HG03558 (cell line): ENCODE data around the gene TGFBR2.

Source experiments
- ATAC-seq: cut with Tn5 transposase; IDR thresholded peaks from one replicate; pipeline ENCODE4 v1.9.1; 2021; ENCODE audit warnings: moderate number of reproducible peaks; ENCODE audit not compliant: unreplicated experiment; ENCODE audit errors: extremely low read depth

The TGFBR2 gene

DNA sequence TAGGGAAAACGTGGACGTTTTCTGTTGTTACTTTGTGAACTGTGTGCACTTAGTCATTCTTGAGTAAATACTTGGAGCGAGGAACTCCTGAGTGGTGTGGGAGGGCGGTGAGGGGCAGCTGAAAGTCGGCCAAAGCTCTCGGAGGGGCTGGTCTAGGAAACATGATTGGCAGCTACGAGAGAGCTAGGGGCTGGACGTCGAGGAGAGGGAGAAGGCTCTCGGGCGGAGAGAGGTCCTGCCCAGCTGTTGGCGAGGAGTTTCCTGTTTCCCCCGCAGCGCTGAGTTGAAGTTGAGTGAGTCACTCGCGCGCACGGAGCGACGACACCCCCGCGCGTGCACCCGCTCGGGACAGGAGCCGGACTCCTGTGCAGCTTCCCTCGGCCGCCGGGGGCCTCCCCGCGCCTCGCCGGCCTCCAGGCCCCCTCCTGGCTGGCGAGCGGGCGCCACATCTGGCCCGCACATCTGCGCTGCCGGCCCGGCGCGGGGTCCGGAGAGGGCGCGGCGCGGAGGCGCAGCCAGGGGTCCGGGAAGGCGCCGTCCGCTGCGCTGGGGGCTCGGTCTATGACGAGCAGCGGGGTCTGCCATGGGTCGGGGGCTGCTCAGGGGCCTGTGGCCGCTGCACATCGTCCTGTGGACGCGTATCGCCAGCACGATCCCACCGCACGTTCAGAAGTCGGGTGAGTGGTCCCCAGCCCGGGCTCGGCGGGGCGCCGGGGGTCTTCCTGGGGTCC is at the start of gene TGFBR2:
Gene TGFBR2 (plus strand): TSS at position 301 of the 731 bp plus-strand sequence. CDS start 283 bp downstream, at position 584.
- ATAC-seq: peak; percentile 53

DNA sequence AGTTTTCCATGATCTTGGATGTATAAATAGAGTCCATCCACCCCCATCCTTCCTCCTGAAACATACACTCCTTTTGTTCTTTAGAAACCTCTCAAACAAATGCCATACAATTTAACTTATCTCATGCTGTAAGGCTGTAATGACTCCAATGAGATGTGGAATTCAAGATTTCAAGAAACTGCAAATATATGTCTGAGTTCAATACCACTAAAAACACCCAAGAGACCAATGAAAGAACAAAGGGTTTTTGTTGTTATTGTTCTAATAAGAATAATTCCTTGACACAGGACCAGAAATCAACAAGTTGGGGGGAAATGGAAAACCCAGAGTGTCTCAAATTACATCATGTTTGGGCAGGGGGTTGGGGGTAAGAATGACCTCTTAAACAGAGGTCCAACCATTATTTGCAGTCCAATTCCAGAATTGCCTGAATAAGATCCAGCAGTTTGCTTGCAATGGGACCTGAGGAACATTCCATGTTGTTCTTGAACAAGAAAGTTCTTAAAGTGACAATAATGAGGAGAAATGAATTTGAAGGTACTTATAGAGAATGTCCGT is 48.6 kb upstream of the TGFBR2 start:
- no peak for ATAC-seq

DNA sequence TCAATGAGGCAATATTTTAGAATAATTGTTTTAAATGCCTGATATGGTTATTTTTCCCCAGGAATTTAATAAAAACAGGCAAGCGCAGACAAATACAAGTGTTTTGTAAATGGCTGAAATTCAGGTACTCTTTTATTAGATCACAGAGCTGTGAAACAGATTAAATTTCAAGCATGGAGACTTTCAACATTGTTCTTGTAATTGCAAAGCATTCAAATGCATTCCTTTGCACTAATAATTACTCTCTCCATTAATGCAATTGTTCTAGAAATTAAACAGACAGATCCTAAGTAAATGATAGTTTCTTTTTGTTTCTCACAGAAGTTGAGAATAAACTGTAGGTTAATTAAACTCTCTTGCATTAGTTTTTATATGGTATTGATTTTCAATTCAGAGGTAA is 42.4 kb upstream of the TGFBR2 start:
- no peak for ATAC-seq

DNA sequence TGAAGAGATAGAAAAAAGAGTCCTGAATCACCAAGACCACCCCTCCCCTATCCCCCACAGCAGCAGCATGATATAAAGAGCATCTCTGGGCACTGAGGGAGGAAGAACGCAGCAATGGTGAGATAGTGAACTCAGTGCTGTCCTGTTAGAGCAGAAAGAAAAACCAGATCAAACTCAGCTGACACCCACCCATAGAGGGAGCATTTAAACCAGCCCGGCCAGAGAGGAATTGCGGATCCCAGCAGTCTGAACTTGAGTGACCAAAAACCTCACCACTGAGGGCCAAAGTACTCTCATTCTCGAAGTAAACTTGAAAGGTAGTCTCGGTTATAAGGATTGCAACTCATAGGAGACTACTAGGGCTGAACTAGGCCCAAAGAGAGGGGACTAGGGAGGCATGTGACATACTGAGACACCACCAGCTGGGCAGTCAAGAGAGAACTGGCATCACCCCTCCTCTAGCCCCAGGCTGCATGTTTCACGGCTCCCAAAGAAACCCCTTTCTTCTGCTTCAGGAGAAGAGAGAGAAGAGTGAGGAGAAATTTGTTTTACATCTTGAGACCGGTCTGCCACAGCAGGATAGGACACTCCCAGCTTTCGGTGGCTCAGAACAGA is 39.2 kb upstream of the TGFBR2 start:
- no peak for ATAC-seq

DNA sequence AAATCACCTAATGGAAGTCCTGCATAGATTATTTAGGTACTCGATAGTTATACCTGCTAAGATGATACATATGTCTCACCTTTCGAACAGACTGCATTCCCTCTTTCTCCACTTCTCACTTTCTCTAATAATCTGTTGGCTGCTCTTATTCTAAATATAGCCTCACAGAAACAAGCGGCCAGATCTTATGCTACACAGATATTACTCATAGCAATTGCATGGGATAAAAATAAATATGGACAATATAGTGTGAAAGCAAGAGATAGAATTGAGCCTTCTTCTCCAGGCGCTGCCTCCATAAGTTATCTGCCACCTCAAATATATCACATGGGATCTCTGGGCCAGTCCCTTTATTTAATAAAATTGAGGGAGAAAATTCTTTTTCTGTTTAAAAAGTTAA is 29.5 kb upstream of the TGFBR2 start:
- no peak for ATAC-seq

DNA sequence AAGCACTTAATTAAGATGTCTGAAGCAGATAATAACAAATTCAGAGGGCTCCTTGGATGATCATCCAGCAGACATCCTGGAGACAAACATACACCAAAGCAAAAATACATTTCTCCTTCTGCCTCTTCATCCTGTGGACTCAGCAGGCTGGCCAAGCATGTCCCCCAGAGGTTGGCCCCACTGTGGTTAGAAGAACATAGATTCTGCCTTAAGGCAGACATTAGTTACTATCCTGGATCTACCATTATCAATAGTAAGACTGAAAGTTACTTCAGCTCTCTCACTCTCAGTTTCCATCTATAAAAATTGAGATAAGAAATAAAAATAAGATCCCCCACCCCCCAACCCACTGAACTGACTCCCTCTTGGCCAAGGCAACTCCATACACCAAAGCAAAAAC is 28.6 kb upstream of the TGFBR2 start:
- peak; percentile 82 for ATAC-seq

DNA sequence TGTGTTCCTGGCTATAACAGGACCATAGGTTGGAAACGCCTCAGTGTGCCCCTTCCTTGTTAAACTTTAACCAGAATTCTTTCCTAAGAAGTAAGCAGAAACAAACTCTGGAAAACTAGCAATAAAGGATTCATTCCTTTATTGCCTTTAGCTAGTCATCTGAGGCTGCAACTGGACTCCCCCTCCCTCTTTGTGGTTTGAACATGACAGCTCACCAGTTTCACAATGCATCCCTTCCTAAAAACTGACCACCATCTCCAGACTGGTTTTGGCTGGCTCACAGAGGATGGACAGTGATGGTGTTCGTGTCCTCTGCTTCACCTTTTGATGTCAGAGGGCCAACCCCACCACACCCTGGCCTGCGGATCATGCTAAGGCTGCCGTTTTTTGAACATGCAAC is 27.9 kb upstream of the TGFBR2 start:
- no peak for ATAC-seq

DNA sequence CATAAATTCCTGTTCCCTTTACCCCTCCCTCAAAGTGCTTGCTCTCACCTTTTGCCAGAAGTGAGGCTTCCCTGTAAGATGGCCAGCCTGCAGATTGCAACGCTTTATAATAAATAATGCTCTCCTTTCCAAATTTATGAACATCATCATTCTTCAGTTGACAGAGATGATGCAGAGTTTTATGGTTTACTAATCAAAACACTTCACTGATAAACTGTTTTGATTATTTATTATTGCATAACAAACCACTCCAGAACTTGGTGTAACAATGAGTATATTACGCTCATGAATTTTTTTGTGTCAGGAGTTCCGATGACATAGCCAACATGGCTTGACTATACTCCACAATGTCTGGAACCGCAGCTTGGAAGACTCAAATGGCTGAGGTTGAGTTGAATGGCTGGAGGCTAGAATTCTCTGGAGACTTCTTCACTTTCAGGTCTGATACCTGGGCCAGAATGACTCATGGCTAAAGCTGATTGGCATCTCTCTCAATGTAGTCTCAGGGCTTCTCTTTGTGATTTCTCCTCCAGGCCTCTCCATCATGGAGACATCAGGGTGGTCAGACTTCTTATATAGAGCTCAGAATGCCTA is 27.3 kb upstream of the TGFBR2 start:
- ATAC-seq: no peak

DNA sequence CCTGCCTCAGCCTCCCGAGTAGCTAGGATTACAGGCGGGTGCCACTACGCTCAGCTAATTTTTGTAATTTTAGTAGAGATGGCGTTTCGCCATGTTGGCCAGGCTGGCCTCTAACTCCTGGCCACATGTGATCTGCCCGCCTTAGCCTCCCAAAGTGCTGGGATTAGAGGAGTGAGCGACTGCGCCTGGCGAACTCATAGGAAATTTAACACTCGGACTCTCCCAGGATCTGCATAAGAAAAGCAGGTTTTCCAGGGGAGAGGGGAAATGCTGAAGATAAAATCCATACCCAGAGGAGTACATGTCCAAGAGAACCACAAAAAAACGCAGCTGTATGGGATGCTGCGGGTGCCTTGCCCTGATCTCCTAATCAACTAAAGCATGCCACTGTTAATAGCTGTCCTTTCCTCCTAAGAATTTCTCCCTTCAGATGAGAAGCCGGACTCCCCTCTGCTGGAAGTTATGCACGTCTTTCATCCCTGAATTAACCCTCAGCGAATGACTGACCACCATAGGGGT is 25.3 kb upstream of the TGFBR2 start:
- ATAC-seq: no peak

DNA sequence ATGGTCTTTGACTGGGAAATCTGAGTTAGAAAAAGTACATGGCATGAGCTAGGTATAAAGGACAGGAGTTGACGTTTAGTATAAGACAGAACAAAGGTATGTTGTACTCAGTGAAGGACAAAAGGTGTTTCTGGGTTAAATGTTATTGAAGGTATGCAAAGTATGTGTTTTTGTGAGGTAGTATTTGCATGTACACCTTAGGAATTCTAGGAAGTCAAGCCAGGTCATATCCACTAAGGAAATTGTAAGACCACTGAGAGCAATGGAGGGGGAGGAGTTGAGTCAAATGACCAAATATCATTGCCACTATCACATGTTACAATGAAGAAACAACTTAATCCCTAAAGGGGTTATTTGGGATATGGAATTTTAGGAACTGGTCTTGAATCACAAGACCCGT is 24.4 kb upstream of the TGFBR2 start:
- no peak for ATAC-seq

DNA sequence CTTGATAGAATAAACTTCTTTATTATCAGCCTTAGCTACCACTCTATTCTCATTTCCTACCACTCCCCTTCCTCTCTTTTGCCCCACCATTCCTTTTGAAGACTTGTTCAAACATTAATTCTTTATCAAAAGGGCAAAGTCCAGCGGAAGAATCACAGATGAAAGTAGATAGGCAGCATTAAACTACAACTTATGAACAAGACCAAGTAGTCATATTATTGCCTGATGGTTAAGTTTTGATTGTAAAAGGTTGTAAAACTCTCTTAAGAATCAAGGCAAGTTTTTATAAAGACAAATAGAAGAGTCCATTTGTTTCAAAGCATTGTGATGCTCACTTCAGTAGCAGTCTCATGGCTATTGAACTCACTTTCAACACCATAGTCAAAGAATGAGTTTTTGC is 22.4 kb upstream of the TGFBR2 start:
- no peak for ATAC-seq

DNA sequence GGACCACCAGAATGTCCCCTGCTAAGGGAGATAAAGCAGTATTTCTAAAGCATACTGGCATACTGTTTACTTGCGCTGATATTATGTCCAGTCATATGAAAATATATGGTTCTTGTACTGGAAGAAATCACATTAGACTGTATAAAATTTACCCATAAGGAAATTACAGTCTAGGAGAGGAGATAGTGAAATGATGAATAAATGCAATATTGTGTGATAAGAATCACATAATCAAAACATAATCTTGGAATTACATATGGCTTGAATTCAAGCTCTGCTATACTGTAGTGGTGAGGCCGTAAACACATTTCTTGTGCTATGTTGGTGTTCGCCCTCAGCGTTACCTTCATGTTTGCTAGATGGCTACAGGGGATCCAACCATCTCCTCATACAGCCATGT is 20.7 kb upstream of the TGFBR2 start:
- no peak for ATAC-seq

DNA sequence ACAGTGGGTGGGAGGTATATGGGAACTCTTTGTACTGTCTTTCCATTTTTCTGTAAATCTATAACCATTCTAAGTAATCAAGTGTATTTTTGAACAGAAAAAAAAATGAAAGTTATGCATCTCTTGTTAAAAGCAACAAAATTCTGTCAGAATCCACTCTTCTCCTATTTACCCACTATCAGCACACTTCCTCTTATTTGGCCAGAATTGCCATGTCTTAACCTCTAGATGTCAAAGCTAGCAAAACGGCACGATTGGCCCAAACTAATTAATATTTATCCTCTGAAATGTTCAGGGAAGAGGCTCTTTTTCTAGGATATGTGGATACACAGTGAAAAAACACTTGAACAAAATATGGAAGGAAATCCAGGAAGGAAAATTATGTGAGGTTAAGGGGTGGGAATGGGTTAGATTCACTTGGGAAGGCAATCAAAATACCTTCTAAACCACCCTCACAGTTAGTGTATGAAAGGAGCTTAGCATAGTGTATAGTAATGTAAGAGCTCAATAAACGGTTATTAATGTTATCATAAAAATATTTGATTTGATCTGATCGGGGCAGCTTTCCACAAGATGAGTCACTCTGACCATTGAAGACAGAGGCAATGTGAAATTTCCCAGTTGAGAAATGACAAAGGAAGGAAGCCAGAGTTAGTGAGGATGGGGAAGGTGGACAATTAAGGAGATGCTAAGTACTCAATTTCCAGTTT is 20.1 kb upstream of the TGFBR2 start:
- no peak for ATAC-seq

DNA sequence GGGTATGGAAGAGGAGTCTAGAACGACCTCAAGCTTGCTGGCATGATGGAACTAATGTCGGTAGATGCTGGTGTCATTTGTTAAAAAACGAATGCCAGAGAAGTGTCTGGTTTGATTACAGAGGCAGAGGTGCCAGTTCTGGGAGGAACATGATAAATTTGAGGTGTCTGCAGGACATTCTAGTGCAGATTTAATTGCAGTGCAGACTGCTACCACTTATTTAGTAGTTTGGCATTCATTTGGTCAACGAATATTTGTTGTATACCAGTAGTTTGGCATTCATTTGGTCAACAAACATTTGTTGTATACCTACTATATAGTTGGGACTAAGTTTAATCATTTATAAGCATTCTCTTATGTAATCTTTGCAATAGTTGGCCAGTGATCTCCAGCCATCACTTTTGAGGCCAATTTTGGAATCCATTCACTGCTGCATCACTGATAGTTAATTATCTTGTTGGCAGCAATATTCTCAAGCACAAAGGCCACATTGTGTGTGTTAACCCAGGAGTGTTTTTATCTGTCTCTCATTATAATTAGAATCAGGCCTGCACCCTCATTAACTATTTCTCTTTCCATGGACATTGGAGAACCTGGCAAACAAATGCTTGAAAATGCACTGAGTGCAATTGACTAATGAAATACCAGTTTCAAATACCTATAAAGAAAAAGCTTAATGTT is 19.5 kb upstream of the TGFBR2 start:
- no peak for ATAC-seq

DNA sequence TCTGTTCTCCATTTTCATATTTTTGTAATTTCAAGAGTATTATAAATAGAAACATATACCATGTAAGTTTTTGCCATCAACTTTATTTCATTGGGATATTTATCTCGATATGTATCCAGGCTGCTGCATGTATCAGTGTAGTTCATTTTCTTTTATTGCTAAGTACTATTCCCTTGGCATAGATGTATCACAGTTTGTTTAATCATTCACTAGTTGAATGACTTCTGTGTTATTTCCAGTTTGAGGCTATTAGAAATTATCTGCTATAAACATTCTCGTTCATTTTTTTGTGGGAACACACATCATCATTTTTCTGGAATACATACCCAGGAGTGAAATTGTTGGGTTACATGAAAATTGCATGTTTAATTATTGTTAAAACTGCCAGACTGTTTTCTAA is 18.5 kb upstream of the TGFBR2 start:
- no peak for ATAC-seq

DNA sequence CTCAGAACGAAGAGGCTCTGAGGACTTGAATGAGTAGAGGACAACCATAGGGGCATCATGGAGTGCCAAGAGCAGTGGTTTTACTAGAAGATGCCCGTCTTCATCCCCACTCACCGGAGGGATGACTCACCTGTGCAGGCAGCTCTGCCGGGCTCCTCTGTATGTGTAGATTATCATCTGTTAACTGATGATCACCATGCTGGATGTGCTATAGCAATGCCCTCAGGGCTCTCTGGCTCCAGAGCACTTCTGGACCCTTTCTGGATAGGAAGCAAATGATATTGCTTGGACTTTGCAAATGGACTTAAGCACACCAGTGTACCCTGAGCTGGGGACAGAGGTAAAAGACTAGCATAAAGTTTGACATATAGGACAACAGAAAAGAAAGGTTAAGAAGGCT is 10.2 kb upstream of the TGFBR2 start:
- no peak for ATAC-seq

DNA sequence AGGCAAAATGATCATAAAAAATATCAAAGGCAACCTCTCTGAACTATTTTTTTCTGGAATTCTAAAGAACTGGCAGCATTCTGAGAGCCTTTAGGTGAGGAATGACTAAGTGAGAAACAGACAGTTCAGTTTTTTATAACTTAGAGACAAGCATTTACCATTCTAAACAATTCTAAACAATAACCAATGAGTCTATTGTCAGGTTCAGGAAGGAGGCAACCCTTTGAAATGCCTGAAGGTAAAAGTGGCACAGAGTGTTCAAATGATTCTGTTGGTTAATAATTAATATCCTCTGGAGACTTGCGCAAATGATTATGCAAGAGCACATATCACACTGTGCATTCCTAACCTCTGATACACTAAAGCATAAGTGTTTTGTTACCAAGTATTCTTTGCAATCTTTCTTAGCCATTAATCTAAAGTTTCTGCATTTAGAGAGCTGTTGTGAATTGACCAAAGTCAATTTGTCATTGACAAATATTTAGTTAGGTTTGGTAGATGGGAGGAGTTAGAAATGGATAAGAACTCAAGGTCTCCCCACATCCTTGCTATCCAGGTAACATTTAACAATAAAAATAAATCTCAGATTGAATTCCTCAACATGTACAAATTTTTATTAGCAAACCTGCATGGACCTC is 9.2 kb upstream of the TGFBR2 start:
- ATAC-seq: no peak

DNA sequence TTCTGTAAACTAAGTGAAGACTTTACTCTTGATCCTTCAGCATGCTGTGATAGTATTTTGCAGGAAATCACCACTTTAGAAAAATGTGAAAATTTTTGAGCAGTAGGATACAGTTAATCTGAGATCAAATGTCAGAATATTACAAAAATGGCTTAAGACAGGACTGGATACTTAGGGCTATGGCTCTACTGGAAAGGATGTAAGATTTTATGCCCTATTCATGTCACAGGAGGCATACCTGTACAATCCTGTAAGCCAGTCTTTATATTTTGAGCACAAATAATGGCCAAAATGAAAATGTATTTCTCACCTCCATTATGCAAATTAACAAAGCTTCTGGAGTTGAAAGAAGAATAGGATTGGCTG is 8.6 kb upstream of the TGFBR2 start:
- no peak for ATAC-seq

DNA sequence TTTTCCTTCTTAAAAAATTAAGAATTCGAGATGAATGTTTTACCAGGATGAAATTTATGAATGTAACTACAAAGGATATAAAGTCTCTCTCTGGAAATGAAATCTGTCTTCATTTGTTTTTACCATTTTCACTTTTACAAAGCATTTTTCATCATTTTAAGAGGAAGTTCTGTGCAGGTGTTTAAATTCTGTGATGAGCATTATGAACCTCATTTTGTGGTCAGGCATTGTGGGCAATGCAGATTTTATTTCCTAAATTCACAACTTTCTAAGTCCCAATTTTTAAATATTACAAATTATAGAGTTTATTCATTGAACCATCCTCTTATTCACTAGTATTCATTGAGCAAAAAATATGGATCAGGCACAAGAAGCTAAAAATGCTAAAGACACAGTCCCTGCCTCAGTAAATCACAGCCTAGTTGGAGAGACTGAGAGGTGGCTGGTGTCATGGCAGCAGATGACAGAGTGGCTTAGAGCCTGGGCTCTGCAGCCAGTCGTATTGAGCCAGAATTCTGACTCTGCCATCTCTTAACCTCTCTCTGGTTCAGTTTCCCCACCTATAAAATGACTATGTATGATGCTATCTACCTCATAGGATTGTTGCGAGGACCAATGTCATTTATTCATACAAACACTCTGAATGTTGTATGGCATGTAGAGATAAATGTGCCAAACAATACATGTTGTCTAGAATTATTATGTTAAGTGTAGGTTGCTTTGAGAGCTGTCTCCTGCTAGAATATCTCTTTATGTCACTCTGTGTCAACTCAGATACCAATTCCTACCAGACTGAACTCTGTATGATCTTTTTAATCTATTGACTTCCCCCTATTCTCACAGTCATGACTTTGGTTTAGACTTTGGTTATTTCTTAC is 7.5 kb upstream of the TGFBR2 start:
- ATAC-seq: no peak
